MCF 10A (cell line): ENCODE data around the gene CABP1. TPM values are rescaled to one million over a fixed set of nuclear protein-coding genes. Genes with fewer than 3 reads are reported as not detected.

Experiments
- BruUV-seq: library from RNA; stranded (reverse); fragments of 400-500 nt; replicated peaks from 2 replicates; lab custom pipeline; 2021; lab: Mats Ljungman, UMichigan
- CTCF ChIA-PET: fragments of 300-600 bp; sonication (Branson Sonifier 250); formaldehyde crosslinking; extraction: SDS; loops from one replicate; lab custom pipeline; 2021; ENCODE audit warnings: antibody characterized with exemption, inconsistent platforms; lab: Yijun Ruan, JAX
- POLR2A ChIA-PET: fragments of 300-600, 350-650 bp; sonication (Branson Sonifier 250); formaldehyde crosslinking; extraction: SDS; loops from one replicate; lab custom pipeline; 2020; ENCODE audit warnings: antibody characterized with exemption, inconsistent platforms; lab: Yijun Ruan, JAX
- DNase-seq: peaks from one replicate; pipeline ENCODE4 v3.0.0-alpha.2; 2018; ENCODE audit not compliant: unreplicated experiment
- H3K27ac Mint-ChIP-seq: one replicate; pipeline ENCODE4 v1.8.0; 2022; ENCODE audit warnings: mild to moderate bottlenecking, low read depth, mixed read lengths; ENCODE audit not compliant: unreplicated experiment
- H3K27me3 Mint-ChIP-seq: one replicate; pipeline ENCODE4 v1.8.0; 2022; ENCODE audit warnings: mixed read lengths; ENCODE audit not compliant: insufficient read depth, unreplicated experiment
- H3K36me3 Mint-ChIP-seq: one replicate; pipeline ENCODE4 v1.8.0; 2022; ENCODE audit warnings: mild to moderate bottlenecking, moderate library complexity, mixed read lengths; ENCODE audit not compliant: insufficient read depth, unreplicated experiment
- H3K4me1 Mint-ChIP-seq: one replicate; pipeline ENCODE4 v1.8.0; 2022; ENCODE audit warnings: mixed read lengths; ENCODE audit not compliant: insufficient read depth, unreplicated experiment
- H3K4me3 Mint-ChIP-seq: one replicate; pipeline ENCODE4 v1.8.0; 2022; ENCODE audit warnings: mild to moderate bottlenecking, moderate library complexity, mixed read lengths; ENCODE audit not compliant: unreplicated experiment
- H3K9me3 Mint-ChIP-seq: one replicate; pipeline ENCODE4 v1.8.0; 2022; ENCODE audit warnings: mixed read lengths; ENCODE audit not compliant: unreplicated experiment
- CTCF ChIP-seq: fragments of 200-600 bp; IDR thresholded peaks from one replicate; pipeline ENCODE4 v1.8.0; 2022; ENCODE audit warnings: antibody characterized with exemption, mild to moderate bottlenecking; ENCODE audit not compliant: unreplicated experiment
- intact Hi-C: fragments of 100-400 bp; cut with micrococcal nuclease; formaldehyde crosslinking; loops from 2 replicates; pipeline ENCODE4 v1.14.1; 2022
- total RNA-seq: library from RNA; stranded (reverse); gene quantifications from 2 replicates; pipeline ENCODE4 v1.2.3, GENCODE V29; 2022

CABP1 gene
- total RNA-seq, 1 experiment from 2014 or later, result not detected

DNA sequence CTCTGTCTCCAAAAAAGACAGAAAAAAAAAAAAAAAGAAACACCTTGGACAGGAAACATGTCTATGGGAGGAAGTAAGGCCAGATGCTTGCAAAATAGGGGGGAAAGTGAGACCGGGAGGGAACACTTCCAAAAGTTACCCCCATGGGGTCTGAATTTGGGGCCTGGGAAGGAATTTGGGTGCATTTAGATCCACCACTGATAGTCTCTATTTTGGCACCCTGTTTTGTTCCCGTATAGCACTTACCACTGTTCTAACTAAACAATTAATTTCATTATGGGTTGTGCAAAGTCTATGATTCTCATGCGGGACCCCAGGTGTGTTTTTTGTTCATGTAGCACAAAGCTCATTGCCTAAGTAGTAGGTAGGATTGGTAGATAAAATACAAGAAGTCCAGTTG, 45.1 kb downstream of the CABP1 start:
- no TSS peak for BruUV-seq
- POLR2A ChIA-PET, result interaction anchor here (0.6 to 5.8 kb wide), 5 partner anchors 12 to 698 kb away, joined by 3 to 46 read pairs (median 5); partner anchors contain the start of genes COQ5, RNU4-2 and UNC119B
- H3K27me3 Mint-ChIP-seq, result no peaks in the 10 kb centered on the region
- H3K4me1 Mint-ChIP-seq, result peaks cover 27% of the 10 kb centered on the region
- CTCF ChIA-PET, result interaction anchor here (1.3 to 1.7 kb wide), 2 partner anchors 9 to 36 kb away, joined by 3 to 6 read pairs; no protein-coding TSS in a partner anchor
- no peaks in the 10 kb centered on the region for H3K36me3 Mint-ChIP-seq
- TF ChIP-seq CTCF, result no peak
- intact Hi-C loops, result no loop called here
- DNase-seq, result no peak
- no peaks in the 10 kb centered on the region for H3K9me3 Mint-ChIP-seq
- H3K27ac Mint-ChIP-seq, result no peak overlapping the region
- H3K4me3 Mint-ChIP-seq, result no peak overlapping the region

GRCh38 chr12:120686151-120686689, 45.8 kb downstream of the CABP1 start:
- Mint-ChIP-seq H3K4me1 (peaks cover 27% of the 10 kb centered on the region), H3K27ac (peak overlapping the region; percentile 86), H3K27me3 (no peaks in the 10 kb centered on the region), H3K36me3 (no peaks in the 10 kb centered on the region), H3K4me3 (peak overlapping the region; percentile 87), H3K9me3 (no peaks in the 10 kb centered on the region)
- intact Hi-C loops, result loop anchor here (2.0 kb wide), 1 partner anchor 39 kb away; no protein-coding TSS in a partner anchor
- CTCF ChIA-PET, result interaction anchor here (1.7 kb wide), 1 partner anchor 8 kb away, joined by 6 read pairs; no protein-coding TSS in a partner anchor
- TF ChIP-seq CTCF, result no peak
- POLR2A ChIA-PET, result interaction anchor here (0.6 to 5.8 kb wide), 13 partner anchors 11 to 697 kb away, joined by 3 to 46 read pairs (median 3); partner anchors contain the start of genes COQ5, POP5, RNU4-2 and UNC119B
- DNase-seq, result peak; percentile 98
- no TSS peak for BruUV-seq

DNA sequence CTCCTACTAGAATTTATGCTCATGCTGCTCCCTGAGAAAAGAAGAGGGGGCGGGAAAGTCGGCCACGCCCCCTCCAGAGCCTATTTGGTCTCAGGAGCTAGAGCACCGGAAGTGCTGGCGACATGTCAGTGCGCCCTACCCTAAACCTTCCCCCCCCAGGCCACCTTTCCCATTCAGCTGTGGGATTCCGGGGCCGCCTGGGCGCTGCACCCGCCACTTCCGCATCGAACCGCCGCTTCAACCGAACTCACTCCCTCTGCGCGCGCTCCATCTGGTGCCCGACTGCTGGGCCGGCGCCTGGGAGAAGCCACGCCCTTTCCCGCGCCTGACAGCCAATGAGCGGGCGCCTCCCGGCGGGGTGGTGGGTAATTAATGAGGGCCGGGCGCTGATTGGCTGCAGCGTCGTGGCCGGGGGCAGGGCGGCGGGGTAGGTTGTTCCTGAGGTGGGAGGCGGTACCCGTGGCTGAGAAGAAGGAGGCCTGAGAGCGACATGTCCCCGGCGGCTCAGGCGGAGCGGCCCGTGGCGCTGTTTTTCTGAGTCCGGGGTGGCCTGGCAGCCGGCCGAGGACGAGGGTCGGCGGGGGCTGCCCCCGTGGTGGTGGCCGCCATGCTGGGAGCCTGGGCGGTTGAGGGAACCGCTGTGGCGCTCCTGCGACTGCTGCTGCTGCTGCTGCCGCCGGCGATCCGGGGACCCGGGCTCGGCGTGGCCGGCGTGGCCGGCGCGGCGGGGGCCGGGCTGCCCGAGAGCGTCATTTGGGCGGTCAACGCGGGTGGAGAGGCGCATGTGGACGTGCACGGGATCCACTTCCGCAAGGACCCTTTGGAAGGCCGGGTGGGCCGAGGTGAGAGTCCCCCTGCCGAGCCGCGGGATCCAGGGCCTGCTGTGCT, 46.5 kb downstream of the CABP1 start, which contains the start of gene MLEC:
MLEC (plus strand) TSS at position 460 of the 888 bp plus-strand sequence; CDS start at position 608, 148 bp downstream.
- peak within 1 kb of the TSS; percentile 87 for H3K4me3 Mint-ChIP-seq

More for the DNA sequence above, 46.5 kb downstream of the CABP1 start, which contains the start of gene MLEC:
- Mint-ChIP-seq H3K27me3 (no peaks in the 10 kb centered on the region), H3K9me3 (no peaks in the 10 kb centered on the region), H3K36me3 (peaks cover 2% of the 10 kb centered on the region), H3K4me1 (peaks cover 27% of the 10 kb centered on the region), H3K27ac (peak within 1 kb of the TSS; percentile 86)
- no peak for TF ChIP-seq CTCF
- CTCF ChIA-PET, result interaction anchor here (0.5 to 2.6 kb wide), 4 partner anchors 16 to 567 kb away, joined by 3 to 14 read pairs (median 6); no protein-coding TSS in a partner anchor
- no TSS peak for BruUV-seq
- intact Hi-C loops, result loop anchor here (1.0 to 2.0 kb wide), 2 partner anchors 40 to 284 kb away; no protein-coding TSS in a partner anchor
- POLR2A ChIA-PET, result interaction anchor here (0.6 to 5.8 kb wide), 17 partner anchors 11 to 320 kb away, joined by 3 to 46 read pairs (median 4); partner anchors contain the start of genes COQ5, POP5 and UNC119B
- peak; percentile 98 for DNase-seq
